Measurements from ENCODE around the gene HCFC1.

Gene HCFC1

GRCh38 chrX:153974003-153974725 is 2.5 kb upstream of the HCFC1 start:
- Histone ChIP-seq H4K91ac (ENCODE audit: low read depth, low read length, poor library complexity) (no peak overlapping the region), H3K14ac (ENCODE audit: low read length) (no peak overlapping the region), H4K8ac (ENCODE audit: low read depth, low read length) (no peak overlapping the region), H2BK5ac (ENCODE audit: low read length) (no peak overlapping the region), H3K27ac (replicated peaks; ENCODE audit: low read length) (no peak overlapping the region), H3K4me1 (ENCODE audit: control insufficient read depth in 2 of 2, insufficient read depth in 1 of 2, low read depth in 1 of 2, low read length in 2 of 2) (peaks cover 2 to 15% of the 10 kb centered on the region in 2 donors), H3K4me2 (ENCODE audit: insufficient read depth, low read length, poor library complexity, severe bottlenecking) (peak overlapping the region; percentile 32), H3K79me1 (ENCODE audit: low read depth, low read length) (peaks cover 4% of the 10 kb centered on the region), H2BK120ac (ENCODE audit: low read depth, low read length) (no peak overlapping the region), H2BK12ac (ENCODE audit: low read length) (no peak overlapping the region), H3K4ac (ENCODE audit: low read length) (no peak overlapping the region), H3K27me3 (ENCODE audit: control insufficient read depth in 3 of 3, insufficient read depth in 3 of 3, low read depth in 1 of 3, low read length in 3 of 3) (peaks cover 0 to 21% (median 0%) of the 10 kb centered on the region in 3 experiments), H3K18ac (ENCODE audit: low read length) (no peak overlapping the region), H2AFZ (ENCODE audit: low read length) (no peak overlapping the region), H3K23ac (ENCODE audit: low read depth, low read length, poor library complexity) (no peak overlapping the region), H3K9me3 (replicated peaks in 1 of 2; ENCODE audit: control insufficient read depth in 2 of 2, insufficient read depth in 1 of 2, low read depth in 1 of 2, low read length in 2 of 2) (no peaks in the 10 kb centered on the region), H2AK5ac (ENCODE audit: low read depth, low read length) (no peak overlapping the region), H3K4me3 (ENCODE audit: low read length in 2 of 2) (no peak overlapping the region), H2BK15ac (ENCODE audit: low read length) (peak overlapping the region; percentile 28), H3K9ac (ENCODE audit: low read depth, low read length, poor library complexity) (peak overlapping the region; percentile 38), H3K36me3 (replicated peaks in 1 of 2; ENCODE audit: control insufficient read depth in 2 of 2, insufficient read depth in 2 of 2, low read length in 2 of 2) (peaks cover 0 to 6% of the 10 kb centered on the region in 2 donors)
- DNase-seq (ENCODE audit: low spot score) = no peak
- WGBS, 2 donors (ENCODE audit: extremely low coverage in 2 of 2, insufficient read length in 2 of 2, insufficient replicate concordance in 1 of 2) = no CpG with 5 or more reads among the region's 14 CpGs

GRCh38 chrX:153973127-153974002 is 1.7 kb upstream of the HCFC1 start:
- DNase-seq (ENCODE audit: low spot score) = no peak

GRCh38 chrX:153972368-153973126 is 929 bp upstream of the HCFC1 start, which contains the start of gene TMEM187:
Gene TMEM187 (plus strand): TSS chrX:153972754. CDS start chrX:153982063, 9,309 bp downstream.
- H3K9me3 ChIP-seq (replicated peaks in 1 of 2; ENCODE audit: control insufficient read depth in 2 of 2, insufficient read depth in 1 of 2, low read depth in 1 of 2, low read length in 2 of 2) = no peaks in the 10 kb centered on the region

More at GRCh38 chrX:153973127-153974002, 1.7 kb upstream of the HCFC1 start:
- peaks cover 8% of the 10 kb centered on the region for H3K79me1 ChIP-seq (ENCODE audit: low read depth, low read length)
- peak overlapping the region; percentile 63 for H3K9ac ChIP-seq (ENCODE audit: low read depth, low read length, poor library complexity)
- no peak overlapping the region for H3K4ac ChIP-seq (ENCODE audit: low read length)
- no peak overlapping the region for H3K14ac ChIP-seq (ENCODE audit: low read length)
- peak overlapping the region; percentile 78 for H2AFZ ChIP-seq (ENCODE audit: low read length)
- no peak overlapping the region for H3K18ac ChIP-seq (ENCODE audit: low read length)
- peaks cover 0 to 21% (median 0%) of the 10 kb centered on the region in 3 experiments for H3K27me3 ChIP-seq (ENCODE audit: control insufficient read depth in 3 of 3, insufficient read depth in 3 of 3, low read depth in 1 of 3, low read length in 3 of 3)
- H4K8ac ChIP-seq (ENCODE audit: low read depth, low read length) = no peak overlapping the region
- H2BK15ac ChIP-seq (ENCODE audit: low read length) = no peak overlapping the region
- no peak overlapping the region for H2BK12ac ChIP-seq (ENCODE audit: low read length)
- H3K23ac ChIP-seq (ENCODE audit: low read depth, low read length, poor library complexity) = no peak overlapping the region
- peaks cover 7 to 23% of the 10 kb centered on the region in 2 donors for H3K4me1 ChIP-seq (ENCODE audit: control insufficient read depth in 2 of 2, insufficient read depth in 1 of 2, low read depth in 1 of 2, low read length in 2 of 2)
- H3K9me3 ChIP-seq (replicated peaks in 1 of 2; ENCODE audit: control insufficient read depth in 2 of 2, insufficient read depth in 1 of 2, low read depth in 1 of 2, low read length in 2 of 2) = no peaks in the 10 kb centered on the region
- no peak overlapping the region for H2BK5ac ChIP-seq (ENCODE audit: low read length)
- peak overlapping the region; percentile 66 to 88 for H3K4me3 ChIP-seq (ENCODE audit: low read length in 2 of 2)
- no peak overlapping the region for H2BK120ac ChIP-seq (ENCODE audit: low read depth, low read length)
- WGBS, 2 donors (ENCODE audit: extremely low coverage in 2 of 2, insufficient read length in 2 of 2, insufficient replicate concordance in 1 of 2) = no CpG with 5 or more reads among the region's 20 CpGs
- peaks cover 0 to 14% of the 10 kb centered on the region in 2 donors for H3K36me3 ChIP-seq (replicated peaks in 1 of 2; ENCODE audit: control insufficient read depth in 2 of 2, insufficient read depth in 2 of 2, low read length in 2 of 2)
- peak overlapping the region; percentile 32 for H3K4me2 ChIP-seq (ENCODE audit: insufficient read depth, low read length, poor library complexity, severe bottlenecking)
- no peak overlapping the region for H4K91ac ChIP-seq (ENCODE audit: low read depth, low read length, poor library complexity)
- H2AK5ac ChIP-seq (ENCODE audit: low read depth, low read length) = no peak overlapping the region
- peak overlapping the region; percentile 99 for H3K27ac ChIP-seq (replicated peaks; ENCODE audit: low read length)

More at GRCh38 chrX:153972368-153973126, 929 bp upstream of the HCFC1 start, which contains the start of gene TMEM187:
- Histone ChIP-seq H3K4me3 (ENCODE audit: low read length in 2 of 2) (peak within 1 kb of the TSS; percentile 66 to 88), H3K9ac (ENCODE audit: low read depth, low read length, poor library complexity) (peak within 1 kb of the TSS; percentile 93), H3K18ac (ENCODE audit: low read length) (peak within 1 kb of the TSS; percentile 99), H2BK5ac (ENCODE audit: low read length) (peak within 1 kb of the TSS; percentile 87), H3K79me1 (ENCODE audit: low read depth, low read length) (peaks cover 8% of the 10 kb centered on the region), H3K4me2 (ENCODE audit: insufficient read depth, low read length, poor library complexity, severe bottlenecking) (peak within 1 kb of the TSS; percentile 57), H3K23ac (ENCODE audit: low read depth, low read length, poor library complexity) (peak within 1 kb of the TSS; percentile 85), H3K36me3 (replicated peaks in 1 of 2; ENCODE audit: control insufficient read depth in 2 of 2, insufficient read depth in 2 of 2, low read length in 2 of 2) (peaks cover 0 to 22% of the 10 kb centered on the region in 2 donors), H4K8ac (ENCODE audit: low read depth, low read length) (no peak within 1 kb of the TSS), H3K4ac (ENCODE audit: low read length) (no peak within 1 kb of the TSS), H3K14ac (ENCODE audit: low read length) (peak within 1 kb of the TSS; percentile 38), H2BK15ac (ENCODE audit: low read length) (peak within 1 kb of the TSS; percentile 75), H2AK5ac (ENCODE audit: low read depth, low read length) (no peak within 1 kb of the TSS), H3K27me3 (ENCODE audit: control insufficient read depth in 3 of 3, insufficient read depth in 3 of 3, low read depth in 1 of 3, low read length in 3 of 3) (peaks cover 0 to 21% (median 0%) of the 10 kb centered on the region in 3 experiments), H4K91ac (ENCODE audit: low read depth, low read length, poor library complexity) (no peak within 1 kb of the TSS), H2BK12ac (ENCODE audit: low read length) (no peak within 1 kb of the TSS), H3K4me1 (ENCODE audit: control insufficient read depth in 2 of 2, insufficient read depth in 1 of 2, low read depth in 1 of 2, low read length in 2 of 2) (peaks cover 13 to 32% of the 10 kb centered on the region in 2 donors), H3K27ac (replicated peaks; ENCODE audit: low read length) (peak within 1 kb of the TSS; percentile 99), H2BK120ac (ENCODE audit: low read depth, low read length) (peak within 1 kb of the TSS; percentile 91), H2AFZ (ENCODE audit: low read length) (peak within 1 kb of the TSS; percentile 78)
- no CpG with 5 or more reads among the region's 103 CpGs for WGBS, 2 donors (ENCODE audit: extremely low coverage in 2 of 2, insufficient read length in 2 of 2, insufficient replicate concordance in 1 of 2)
- peak; percentile 77 for DNase-seq (ENCODE audit: low spot score)
